GM06990 (cell line): ENCODE data around the gene LDB2.

Experiments
- DNase-seq: peaks from one replicate; pipeline ENCODE4 v3.0.0-alpha.2; 2011; ENCODE audit not compliant: insufficient read length; ENCODE audit errors: extremely low read depth
- H3K27me3 ChIP-seq: replicated peaks from 2 replicates; pipeline ENCODE4 v1.6.0; 2011; ENCODE audit warnings: low read length; ENCODE audit not compliant: control insufficient read depth, insufficient read depth
- H3K36me3 ChIP-seq: 2 replicates; pipeline ENCODE4 v1.5.1; 2011; ENCODE audit warnings: low read length; ENCODE audit not compliant: control insufficient read depth, insufficient read depth
- H3K4me3 ChIP-seq: replicated peaks from 2 replicates; pipeline ENCODE4 v1.5.1; 2011; ENCODE audit warnings: low read depth, mild to moderate bottlenecking, control low read depth, low read length
- TF ChIP-seq, protein P1 (sequence below): IDR thresholded peaks from 2 replicates; pipeline ENCODE4 v1.5.1; 2011; ENCODE audit warnings: low read length, control low read depth, mild to moderate bottlenecking, inconsistent platforms; ENCODE audit not compliant: insufficient read depth, poor library complexity, severe bottlenecking

The LDB2 gene

DNA sequence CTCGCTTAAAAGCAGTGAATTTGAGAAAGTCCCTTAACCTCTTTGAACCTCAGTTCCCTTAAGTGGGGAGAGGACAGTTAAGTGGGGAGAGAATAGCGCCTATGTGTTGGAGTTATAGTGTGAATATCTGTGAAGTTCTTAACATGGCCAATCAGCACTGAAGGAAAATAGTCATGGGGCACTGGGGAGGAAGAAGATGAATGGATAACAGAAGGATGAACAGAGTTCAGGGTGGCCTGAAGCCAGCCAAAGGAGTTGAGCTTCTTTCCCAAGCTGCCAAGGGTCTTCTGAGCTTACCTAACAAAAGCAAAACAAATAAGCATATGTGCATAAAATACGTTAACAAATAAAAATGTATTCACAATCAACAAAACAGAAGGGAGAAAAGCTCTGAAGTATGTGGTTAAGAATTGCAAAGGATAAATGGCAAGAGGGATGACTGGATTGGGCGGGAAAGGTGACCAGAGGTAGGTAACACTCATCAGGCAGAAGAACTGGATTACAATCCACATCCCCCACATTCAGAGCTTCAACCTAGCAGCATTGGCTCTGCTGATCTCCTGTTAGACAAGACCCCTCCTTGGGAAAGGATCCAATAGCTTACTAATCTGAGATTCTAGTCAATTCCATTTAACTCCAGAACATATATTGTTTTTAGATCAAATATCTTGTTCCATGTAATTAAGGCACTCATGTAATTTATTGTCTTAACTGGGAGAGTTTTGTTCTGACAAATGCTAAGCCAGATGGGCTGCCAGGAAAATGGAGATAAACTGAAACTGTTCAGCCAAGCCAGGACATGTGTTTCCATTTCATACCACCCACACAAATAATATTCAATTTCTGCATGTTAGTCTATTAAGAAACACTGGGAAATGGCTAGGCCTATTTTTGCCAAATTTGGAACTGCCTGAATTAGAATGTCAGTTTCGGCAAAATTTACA, 221.2 kb downstream of the LDB2 start:
- DNase-seq, result no peak
- H3K27me3 ChIP-seq, result no peaks in the 10 kb centered on the region
- TF ChIP-seq, protein P1, sequence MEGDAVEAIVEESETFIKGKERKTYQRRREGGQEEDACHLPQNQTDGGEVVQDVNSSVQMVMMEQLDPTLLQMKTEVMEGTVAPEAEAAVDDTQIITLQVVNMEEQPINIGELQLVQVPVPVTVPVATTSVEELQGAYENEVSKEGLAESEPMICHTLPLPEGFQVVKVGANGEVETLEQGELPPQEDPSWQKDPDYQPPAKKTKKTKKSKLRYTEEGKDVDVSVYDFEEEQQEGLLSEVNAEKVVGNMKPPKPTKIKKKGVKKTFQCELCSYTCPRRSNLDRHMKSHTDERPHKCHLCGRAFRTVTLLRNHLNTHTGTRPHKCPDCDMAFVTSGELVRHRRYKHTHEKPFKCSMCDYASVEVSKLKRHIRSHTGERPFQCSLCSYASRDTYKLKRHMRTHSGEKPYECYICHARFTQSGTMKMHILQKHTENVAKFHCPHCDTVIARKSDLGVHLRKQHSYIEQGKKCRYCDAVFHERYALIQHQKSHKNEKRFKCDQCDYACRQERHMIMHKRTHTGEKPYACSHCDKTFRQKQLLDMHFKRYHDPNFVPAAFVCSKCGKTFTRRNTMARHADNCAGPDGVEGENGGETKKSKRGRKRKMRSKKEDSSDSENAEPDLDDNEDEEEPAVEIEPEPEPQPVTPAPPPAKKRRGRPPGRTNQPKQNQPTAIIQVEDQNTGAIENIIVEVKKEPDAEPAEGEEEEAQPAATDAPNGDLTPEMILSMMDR, result no peak
- no peak overlapping the region for H3K4me3 ChIP-seq
- no peaks in the 10 kb centered on the region for H3K36me3 ChIP-seq

DNA sequence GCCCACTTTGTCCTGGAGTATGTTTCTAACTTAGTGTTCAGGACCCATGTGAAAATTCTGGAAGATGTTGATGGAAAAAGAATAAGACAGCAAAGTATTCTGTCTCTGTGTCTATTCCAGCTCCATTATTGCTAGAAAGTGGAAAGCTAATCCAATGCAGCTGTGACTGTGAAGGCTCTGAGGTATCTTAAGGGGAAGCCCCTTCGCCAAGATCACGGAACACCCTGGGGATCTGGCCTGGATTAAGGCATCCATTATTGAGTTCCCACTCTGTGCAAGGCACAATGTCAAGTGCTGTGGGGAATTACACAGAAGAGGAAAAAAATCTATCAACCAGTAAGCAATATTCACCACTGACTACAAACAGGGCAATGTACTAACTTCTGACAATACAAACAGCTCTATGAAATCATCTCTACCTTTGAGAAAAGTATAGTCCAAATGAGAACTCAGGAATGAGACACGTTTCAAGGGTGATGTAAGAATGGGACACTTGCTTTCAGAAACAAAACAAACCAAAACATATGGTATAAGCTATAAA, 222.1 kb downstream of the LDB2 start:
- no peak for DNase-seq
- Histone ChIP-seq H3K27me3 (no peaks in the 10 kb centered on the region), H3K4me3 (no peak overlapping the region), H3K36me3 (no peaks in the 10 kb centered on the region)
- TF ChIP-seq, protein P1, result no peak

DNA sequence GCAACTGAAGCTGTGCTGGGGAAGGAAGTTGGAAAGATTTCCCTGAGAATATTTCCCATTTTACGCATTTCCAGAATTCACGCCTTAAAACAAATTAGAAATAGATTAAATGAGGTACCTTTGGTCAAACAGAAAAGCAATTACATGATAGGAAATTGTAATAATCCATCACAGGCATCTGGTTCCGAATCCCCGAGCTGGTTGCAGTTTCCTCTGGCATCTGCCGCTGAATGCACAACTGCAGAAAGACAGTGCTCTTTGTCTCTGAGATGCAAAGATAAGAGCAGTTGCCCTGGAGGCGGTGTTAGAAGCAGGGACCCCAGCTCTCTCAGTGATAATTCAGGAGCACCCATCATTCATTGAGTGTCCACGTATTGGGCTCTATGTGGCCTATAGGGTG, 224.4 kb downstream of the LDB2 start:
- DNase-seq, result no peak
- no peak overlapping the region for H3K4me3 ChIP-seq
- TF ChIP-seq, protein P1, result no peak
- no peaks in the 10 kb centered on the region for H3K27me3 ChIP-seq
- no peaks in the 10 kb centered on the region for H3K36me3 ChIP-seq

- no peak overlapping the region for H3K4me3 ChIP-seq
- no peaks in the 10 kb centered on the region for H3K36me3 ChIP-seq
- TF ChIP-seq, protein P1, result no peak
- DNase-seq, result no peak
- H3K27me3 ChIP-seq, result no peaks in the 10 kb centered on the region
These were observed 226.0 kb downstream of the LDB2 start for GRCh38 chr4:16672421-16672820.

- H3K4me3 ChIP-seq, result no peak overlapping the region
- H3K27me3 ChIP-seq, result no peaks in the 10 kb centered on the region
- TF ChIP-seq, protein P1, result no peak
- DNase-seq, result no peak
- no peaks in the 10 kb centered on the region for H3K36me3 ChIP-seq
These were observed 226.7 kb downstream of the LDB2 start for GRCh38 chr4:16671741-16672140.
